Activated T-helper 2 cell treated with anti-CD3 and anti-CD28 coated beads, Interferon-gamma antibody, Interleukin-2, Interleukin-4, amounts not matched to agents 10 μg/mL and 5 μg/mL and 100 μg/mL, durations not matched to agents 14 hours and 24 hours and 36 hours (primary cell): ENCODE results near the gene SFMBT2. TPM values are rescaled to one million over a fixed set of nuclear protein-coding genes. Genes with fewer than 3 reads are reported as not detected.
A peak's percentile ranks its signal among the peaks of the same experiment; 100 is the strongest.
"Not testable (repeated sequence)": the region's sequence is repeated elsewhere in the genome, so short reads cannot be mapped to it uniquely, and the experiment has no call there.

Experiments
- DNase-seq: peaks from one replicate; pipeline ENCODE4 v3.0.0; 2021; ENCODE audit warnings: low spot score
- H3K27ac Mint-ChIP-seq: one replicate; pipeline ENCODE4 v1.8.0; 2021; ENCODE audit warnings: mixed read lengths
- H3K27me3 Mint-ChIP-seq: one replicate; pipeline ENCODE4 v1.8.0; 2021; ENCODE audit warnings: low read depth, mixed read lengths
- H3K36me3 Mint-ChIP-seq: one replicate; pipeline ENCODE4 v1.8.0; 2021; ENCODE audit warnings: low read depth, mixed read lengths
- H3K4me1 Mint-ChIP-seq: one replicate; pipeline ENCODE4 v1.8.0; 2021; ENCODE audit warnings: low read depth, mixed read lengths
- H3K4me3 Mint-ChIP-seq: one replicate; pipeline ENCODE4 v1.8.0; 2021; ENCODE audit warnings: low read depth, mild to moderate bottlenecking, moderate library complexity, mixed read lengths
- H3K9me3 Mint-ChIP-seq: one replicate; pipeline ENCODE4 v1.8.0; 2021; ENCODE audit warnings: mixed read lengths
- intact Hi-C: fragments of 100-400 bp; cut with micrococcal nuclease; formaldehyde crosslinking; loops from one replicate; pipeline ENCODE4 v1.15.1; 2023
- total RNA-seq: library from RNA; stranded (reverse); gene quantifications from 2 replicates; pipeline ENCODE4 v1.2.3, GENCODE V29; 2022

Gene SFMBT2
- total RNA-seq, 1 donor from 2014 or later = 27.6 TPM

DNA sequence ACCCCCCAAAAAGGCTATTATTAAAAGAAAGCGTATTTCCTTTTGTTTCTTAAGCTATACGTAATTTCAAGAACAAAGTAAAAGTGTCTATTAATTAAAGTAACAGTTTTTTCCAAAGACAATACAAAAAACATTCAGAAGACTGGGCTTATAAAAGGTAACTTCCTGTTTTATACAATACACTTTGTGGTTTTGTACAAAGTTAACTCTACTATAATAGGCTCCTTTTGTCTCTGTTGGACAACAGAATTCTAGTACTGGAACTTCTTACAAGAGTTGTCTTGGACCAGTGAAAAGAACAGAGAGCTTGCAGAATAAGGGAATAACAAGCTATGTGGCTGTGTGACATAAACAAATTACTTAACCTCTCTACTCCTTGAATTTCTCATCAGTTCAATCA, 21.5 kb downstream of the SFMBT2 start:
- no peak overlapping the region for H3K4me3 Mint-ChIP-seq
- no peaks in the 10 kb centered on the region for H3K9me3 Mint-ChIP-seq
- no peak for DNase-seq
- peaks cover 10% of the 10 kb centered on the region for H3K36me3 Mint-ChIP-seq
- intact Hi-C loops = no loop called here
- H3K4me1 Mint-ChIP-seq = peaks cover 25% of the 10 kb centered on the region
- H3K27me3 Mint-ChIP-seq = no peaks in the 10 kb centered on the region
- no peak overlapping the region for H3K27ac Mint-ChIP-seq

DNA sequence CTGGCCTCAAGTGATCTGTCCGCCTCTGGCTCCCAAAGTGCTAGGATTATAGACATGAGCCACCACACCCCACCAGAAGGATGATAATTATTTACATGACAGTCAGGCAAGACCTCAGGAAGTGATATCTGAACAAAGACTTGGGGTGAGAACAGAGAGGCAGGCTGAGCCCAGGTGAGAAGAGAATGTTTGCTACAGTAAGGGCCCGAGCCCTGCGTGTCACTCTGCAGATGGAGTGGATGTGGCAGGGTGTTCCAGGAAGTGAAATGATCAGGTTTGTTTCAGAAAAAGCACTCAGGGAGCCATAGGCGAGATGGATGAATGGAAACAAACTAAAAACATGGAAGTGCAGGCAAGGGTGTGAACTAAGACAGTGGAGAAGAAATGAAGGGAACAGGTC, 22.2 kb downstream of the SFMBT2 start:
- Mint-ChIP-seq H3K36me3 (peaks cover 10% of the 10 kb centered on the region), H3K27ac (peak overlapping the region; percentile 75), H3K4me1 (peaks cover 27% of the 10 kb centered on the region), H3K27me3 (no peaks in the 10 kb centered on the region), H3K4me3 (no peak overlapping the region), H3K9me3 (no peaks in the 10 kb centered on the region)
- no peak for DNase-seq
- intact Hi-C loops = no loop called here

DNA sequence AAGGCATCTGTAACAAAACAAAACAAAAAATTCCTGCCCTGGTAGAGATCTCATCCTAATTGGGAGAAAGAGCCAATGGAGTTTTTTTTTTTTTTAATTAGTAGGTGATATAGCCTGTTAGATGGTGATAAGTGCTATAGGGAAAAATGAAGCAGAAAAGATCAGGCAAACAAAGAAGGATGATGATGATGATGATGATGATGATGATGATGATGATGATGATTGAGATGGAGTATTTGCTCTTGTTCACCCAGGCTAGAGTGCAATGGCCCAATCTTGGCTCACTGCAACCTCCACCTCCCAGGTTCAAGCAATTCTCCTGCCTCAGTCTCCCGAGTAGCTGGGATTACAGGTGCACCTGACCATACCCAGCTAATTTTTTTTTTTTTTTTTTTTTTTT, 22.7 kb downstream of the SFMBT2 start:
- H3K27me3 Mint-ChIP-seq, H3K9me3 Mint-ChIP-seq, DNase-seq, H3K27ac Mint-ChIP-seq, H3K4me3 Mint-ChIP-seq, intact Hi-C loops: not testable (repeated sequence)
- H3K36me3 Mint-ChIP-seq = peaks cover 10% of the 10 kb centered on the region
- H3K4me1 Mint-ChIP-seq = peaks cover 31% of the 10 kb centered on the region

DNA sequence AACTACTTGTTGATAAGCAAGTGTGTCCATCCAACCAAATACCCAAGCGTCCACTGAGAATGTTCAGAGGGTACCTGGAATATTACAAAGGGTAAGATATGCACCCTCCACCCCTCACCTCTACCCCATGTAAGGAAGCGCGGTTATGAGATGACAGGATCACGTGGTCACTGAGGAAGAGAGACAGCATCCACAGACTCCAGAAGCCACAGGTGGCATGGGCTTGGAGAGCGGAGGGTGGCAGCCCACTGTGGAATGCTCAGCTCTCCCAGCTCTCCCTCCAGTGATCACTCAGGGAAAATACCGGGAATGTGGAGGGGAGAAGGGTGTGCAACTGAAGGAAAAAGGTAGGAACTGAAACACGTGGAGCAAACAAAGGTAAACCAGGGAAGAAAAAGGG, 25.7 kb downstream of the SFMBT2 start:
- no peak for DNase-seq
- no peak overlapping the region for H3K4me3 Mint-ChIP-seq
- H3K27me3 Mint-ChIP-seq = no peaks in the 10 kb centered on the region
- intact Hi-C loops = no loop called here
- H3K27ac Mint-ChIP-seq = no peak overlapping the region
- peaks cover 20% of the 10 kb centered on the region for H3K36me3 Mint-ChIP-seq
- H3K4me1 Mint-ChIP-seq = peaks cover 33% of the 10 kb centered on the region
- no peaks in the 10 kb centered on the region for H3K9me3 Mint-ChIP-seq

DNA sequence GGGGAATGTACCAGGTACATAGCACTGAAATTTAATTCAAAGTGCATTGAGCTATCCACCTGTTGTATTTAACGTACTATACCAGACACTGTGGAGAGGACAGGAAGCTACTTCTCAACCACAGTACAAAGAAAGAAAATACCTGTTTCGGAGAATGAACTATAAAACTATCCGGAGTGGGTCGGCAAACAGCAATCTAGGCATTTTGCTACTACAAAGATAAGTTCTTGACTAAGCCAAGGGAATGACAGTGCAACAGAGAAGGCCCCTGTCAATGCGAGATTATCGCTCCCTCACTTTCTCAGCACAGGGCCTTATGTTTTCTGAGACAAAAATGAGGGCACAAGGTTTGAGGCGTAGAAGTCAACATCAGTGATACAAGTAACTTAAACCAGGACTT, 27.4 kb downstream of the SFMBT2 start:
- Mint-ChIP-seq H3K27ac (no peak overlapping the region), H3K4me3 (no peak overlapping the region), H3K36me3 (peaks cover 36% of the 10 kb centered on the region), H3K4me1 (peaks cover 22% of the 10 kb centered on the region), H3K9me3 (no peaks in the 10 kb centered on the region), H3K27me3 (no peaks in the 10 kb centered on the region)
- intact Hi-C loops = no loop called here
- DNase-seq = no peak

DNA sequence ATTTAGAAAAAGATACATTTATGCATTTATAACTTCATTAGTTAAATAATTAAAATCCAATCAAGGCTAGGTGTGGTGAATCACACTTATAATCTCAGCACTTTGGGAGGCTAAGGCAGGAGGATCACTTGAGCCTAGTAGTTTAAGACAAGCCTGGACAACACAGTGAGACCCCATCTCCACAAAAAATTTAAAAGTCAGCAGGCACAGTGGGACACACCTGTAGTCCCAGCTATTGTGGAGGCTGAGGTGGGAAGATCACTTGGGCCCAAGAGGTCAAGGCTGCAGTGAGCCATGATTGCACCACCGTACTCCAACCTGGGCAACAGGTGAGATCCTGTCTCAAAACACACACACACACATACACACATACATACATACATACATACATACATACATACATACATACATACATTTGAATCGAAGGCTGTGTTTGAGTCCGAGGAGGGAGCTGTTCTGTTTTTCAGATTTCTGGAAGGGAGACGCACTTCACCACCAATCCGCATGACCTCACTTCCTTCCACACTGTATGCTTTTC, 30.1 kb downstream of the SFMBT2 start:
- Mint-ChIP-seq H3K9me3 (peaks cover 6% of the 10 kb centered on the region), H3K27ac (no peak overlapping the region), H3K36me3 (peaks cover 54% of the 10 kb centered on the region), H3K27me3 (no peaks in the 10 kb centered on the region), H3K4me3 (no peak overlapping the region), H3K4me1 (peaks cover 17% of the 10 kb centered on the region)
- intact Hi-C loops = no loop called here
- DNase-seq = no peak

DNA sequence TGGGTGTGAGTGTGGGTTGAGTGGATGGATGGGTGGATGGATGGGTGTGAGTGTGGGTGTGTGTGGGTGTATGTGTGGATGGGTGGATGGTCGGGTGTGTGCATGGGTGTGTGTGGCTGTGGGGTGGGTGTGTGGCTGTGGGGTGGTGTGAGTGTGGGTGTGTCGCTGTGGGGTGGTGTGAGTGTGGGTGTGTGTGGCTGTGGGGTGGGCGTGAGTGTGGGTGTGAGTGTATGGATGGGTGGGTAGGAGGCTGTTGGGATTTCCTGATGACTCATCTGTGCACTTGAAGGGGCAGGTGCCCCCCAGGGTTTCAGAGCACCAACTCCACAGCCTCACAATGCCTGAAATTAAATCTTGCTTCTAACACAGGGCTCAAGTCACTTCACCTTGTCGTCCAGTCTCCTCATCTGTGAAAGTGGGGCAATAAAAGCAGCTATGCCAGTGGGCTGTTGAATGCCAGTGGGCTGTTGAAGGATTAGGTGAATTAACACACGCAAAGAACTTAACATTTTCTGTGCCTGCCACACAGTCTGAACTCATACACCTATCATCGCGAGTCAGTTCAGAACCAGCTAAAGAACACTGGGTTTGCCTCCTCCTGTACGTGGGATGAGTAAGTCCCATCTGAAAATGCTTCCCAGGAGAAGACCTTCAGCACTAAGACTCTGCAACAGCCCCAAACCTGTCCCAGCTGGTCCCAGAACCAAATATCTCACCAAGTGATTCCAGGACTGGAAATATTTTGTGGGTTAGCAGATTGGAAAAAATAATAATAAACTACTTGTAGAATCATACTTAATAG, 32.0 kb downstream of the SFMBT2 start:
- H3K27me3 Mint-ChIP-seq = no peaks in the 10 kb centered on the region
- no peak for DNase-seq
- H3K4me3 Mint-ChIP-seq = no peak overlapping the region
- peak overlapping the region; percentile 21 for H3K27ac Mint-ChIP-seq
- peaks cover 18% of the 10 kb centered on the region for H3K4me1 Mint-ChIP-seq
- H3K9me3 Mint-ChIP-seq = peaks cover 6% of the 10 kb centered on the region
- H3K36me3 Mint-ChIP-seq = peaks cover 70% of the 10 kb centered on the region
- intact Hi-C loops = no loop called here

DNA sequence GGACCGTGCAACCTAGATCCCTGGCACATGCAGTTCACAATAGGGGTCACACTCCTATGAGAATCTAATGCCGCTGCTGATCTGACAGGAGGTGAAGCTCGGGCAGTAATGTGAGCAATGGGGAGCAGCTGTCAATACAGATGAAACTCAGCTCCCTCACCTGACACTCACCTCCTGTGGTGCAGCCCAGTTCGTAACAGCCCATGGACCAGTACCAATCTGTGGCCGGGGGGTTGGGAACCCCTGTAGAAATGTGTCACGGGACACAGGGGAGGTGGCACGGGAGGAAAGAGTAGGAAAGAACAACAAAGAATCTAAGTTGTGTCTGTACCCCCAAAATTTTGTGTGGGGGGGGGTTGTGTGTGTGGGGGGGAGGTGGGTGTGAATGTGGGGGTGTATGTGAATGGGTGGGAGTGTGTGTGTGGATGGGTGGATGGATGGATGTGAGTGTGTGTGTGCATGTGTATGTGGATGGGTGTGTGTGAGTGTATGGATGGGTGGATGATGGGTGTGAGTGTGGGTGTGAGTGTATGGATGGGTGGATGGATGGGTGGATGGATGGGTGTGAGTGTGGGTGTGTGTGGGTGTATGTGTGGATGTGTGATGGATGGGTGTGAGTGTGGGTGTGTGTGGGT, 33.1 kb downstream of the SFMBT2 start:
- Mint-ChIP-seq H3K27me3 (no peaks in the 10 kb centered on the region), H3K36me3 (peaks cover 80% of the 10 kb centered on the region), H3K9me3 (peaks cover 6% of the 10 kb centered on the region), H3K27ac (peak overlapping the region; percentile 78), H3K4me3 (no peak overlapping the region), H3K4me1 (peaks cover 9% of the 10 kb centered on the region)
- intact Hi-C loops = no loop called here
- DNase-seq = no peak

DNA sequence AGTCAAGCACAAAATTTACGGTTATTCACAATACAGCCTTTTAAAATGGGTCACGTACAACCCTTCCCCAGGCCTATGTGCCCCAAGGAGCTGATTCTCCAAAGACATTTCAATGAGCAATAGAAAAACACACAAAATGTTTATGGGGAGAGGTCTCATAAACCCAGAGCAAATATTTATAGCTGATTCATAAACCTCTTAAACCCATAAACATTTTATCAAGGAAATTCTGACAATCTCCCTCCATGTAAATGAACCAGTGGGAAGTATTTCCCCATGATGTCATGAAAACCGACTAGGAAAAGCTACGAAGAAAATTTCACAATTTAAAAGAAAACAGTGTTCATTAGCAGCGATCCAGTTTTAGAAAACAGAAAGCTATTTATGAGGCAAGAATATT, 36.0 kb downstream of the SFMBT2 start:
- Mint-ChIP-seq H3K27ac (peak overlapping the region; percentile 49), H3K4me1 (peaks cover 7% of the 10 kb centered on the region), H3K36me3 (peaks cover 88% of the 10 kb centered on the region), H3K9me3 (peaks cover 6% of the 10 kb centered on the region), H3K4me3 (no peak overlapping the region), H3K27me3 (no peaks in the 10 kb centered on the region)
- DNase-seq = no peak
- intact Hi-C loops = no loop called here

DNA sequence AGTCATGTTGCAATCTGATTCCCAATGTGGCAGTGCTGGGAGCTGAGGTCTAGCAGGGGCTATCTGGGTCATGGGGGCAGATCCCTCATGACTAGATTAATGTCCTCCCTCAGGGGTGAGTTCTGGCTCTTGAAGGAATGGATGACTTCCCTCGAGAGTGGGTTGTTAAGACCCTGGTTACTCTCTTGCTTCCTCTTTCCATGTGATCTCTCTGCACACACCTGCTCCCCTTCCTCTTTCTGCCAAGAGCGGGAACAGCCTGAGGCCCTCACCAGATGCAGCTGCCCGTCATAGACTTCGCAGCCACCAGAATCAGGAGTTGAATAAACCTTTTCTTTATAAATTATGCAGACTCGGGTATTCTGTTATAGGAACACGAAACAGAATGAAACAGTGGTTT, 37.8 kb downstream of the SFMBT2 start:
- Mint-ChIP-seq H3K9me3 (peaks cover 6% of the 10 kb centered on the region), H3K4me3 (no peak overlapping the region), H3K27me3 (no peaks in the 10 kb centered on the region), H3K36me3 (peaks cover 79% of the 10 kb centered on the region), H3K27ac (no peak overlapping the region), H3K4me1 (peaks cover 3% of the 10 kb centered on the region)
- intact Hi-C loops = no loop called here
- DNase-seq = no peak

DNA sequence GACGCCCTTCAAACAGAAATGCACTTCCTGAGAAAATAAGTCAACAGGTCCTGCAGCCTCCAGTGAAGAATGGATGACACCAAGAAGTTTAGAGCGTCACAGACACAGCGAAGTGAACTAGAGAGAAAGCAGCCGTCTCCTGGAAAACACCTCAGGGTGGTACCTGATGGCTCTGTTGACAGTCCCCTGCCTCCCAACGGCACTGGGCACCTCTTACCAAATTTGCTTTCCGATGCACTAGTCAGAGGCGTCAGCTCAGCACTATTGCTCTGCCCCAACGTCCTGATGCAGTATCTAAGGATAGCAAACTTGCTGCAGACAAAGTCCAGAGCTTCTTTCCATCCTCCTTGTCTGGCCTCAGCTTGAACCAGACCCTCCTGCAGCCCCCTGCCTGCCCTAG, 38.3 kb downstream of the SFMBT2 start:
- no peak overlapping the region for H3K27ac Mint-ChIP-seq
- DNase-seq = no peak
- peaks cover 3% of the 10 kb centered on the region for H3K4me1 Mint-ChIP-seq
- intact Hi-C loops = no loop called here
- H3K9me3 Mint-ChIP-seq = peaks cover under 1% of the 10 kb centered on the region
- peaks cover 75% of the 10 kb centered on the region for H3K36me3 Mint-ChIP-seq
- no peak overlapping the region for H3K4me3 Mint-ChIP-seq
- H3K27me3 Mint-ChIP-seq = no peaks in the 10 kb centered on the region

DNA sequence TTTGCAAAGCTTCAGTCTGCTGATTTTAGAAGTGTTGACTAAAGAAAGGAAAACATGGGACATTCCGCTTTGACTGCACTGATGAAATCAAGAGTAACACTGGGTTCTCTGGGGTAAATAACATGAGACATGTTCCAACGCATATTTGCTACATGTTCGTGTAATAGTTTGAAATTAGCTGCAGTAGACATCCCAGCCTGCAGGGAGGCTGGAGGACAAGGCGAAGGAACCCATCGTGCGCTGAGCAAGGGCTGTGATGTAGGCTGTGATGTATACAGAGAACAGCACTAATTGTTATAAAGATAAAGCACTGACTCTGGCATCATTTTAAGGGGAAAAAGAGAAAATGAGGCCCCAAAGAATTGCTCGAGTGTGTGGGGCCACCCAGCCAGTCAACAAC, 40.3 kb downstream of the SFMBT2 start:
- Mint-ChIP-seq H3K4me1 (peaks cover 3% of the 10 kb centered on the region), H3K27me3 (no peaks in the 10 kb centered on the region), H3K27ac (no peak overlapping the region), H3K4me3 (no peak overlapping the region), H3K36me3 (peaks cover 70% of the 10 kb centered on the region), H3K9me3 (no peaks in the 10 kb centered on the region)
- no peak for DNase-seq
- intact Hi-C loops = no loop called here

DNA sequence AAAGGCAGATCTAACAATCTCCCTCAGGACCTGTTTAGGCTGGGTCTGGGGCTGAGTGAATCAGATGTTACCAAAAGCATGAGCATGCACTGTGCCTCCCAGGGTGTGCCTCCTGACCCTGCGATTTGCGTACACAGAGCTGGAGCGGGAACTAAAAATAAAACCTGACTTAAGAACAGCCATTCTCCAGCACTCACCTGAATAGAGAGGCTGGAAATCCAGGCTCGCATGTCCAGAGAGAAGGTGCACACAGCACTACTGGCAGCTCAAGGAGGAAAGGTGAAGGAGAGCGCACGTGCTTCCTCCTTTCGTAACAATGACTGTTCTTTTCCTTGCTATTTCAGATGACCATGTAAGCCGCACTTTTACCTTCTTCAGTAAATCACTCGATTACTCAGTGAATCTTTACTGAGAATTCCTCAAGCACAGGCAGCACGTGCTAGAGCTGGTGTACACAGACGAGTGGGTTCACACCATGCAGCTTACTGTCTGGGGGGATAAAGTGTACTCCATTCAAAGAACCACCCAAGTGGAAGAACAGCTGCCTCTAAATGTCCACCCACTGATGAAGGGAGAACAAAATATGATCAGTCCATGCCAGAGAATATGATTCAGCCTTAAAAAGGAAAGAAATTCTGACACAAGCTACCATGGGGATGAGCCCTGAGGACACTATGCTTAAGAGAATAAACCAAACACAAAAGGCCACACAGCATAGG, 45.6 kb downstream of the SFMBT2 start:
- Mint-ChIP-seq H3K27ac (no peak overlapping the region), H3K4me3 (no peak overlapping the region), H3K36me3 (peaks cover 78% of the 10 kb centered on the region), H3K27me3 (no peaks in the 10 kb centered on the region), H3K9me3 (peaks cover 8% of the 10 kb centered on the region), H3K4me1 (peaks cover 9% of the 10 kb centered on the region)
- no peak for DNase-seq
- intact Hi-C loops = no loop called here
